Activated CD4-positive, alpha-beta T cell treated with anti-CD3 and anti-CD28 coated beads, Interleukin-2, amount 10 ng/mL, durations not matched to agents 7 days and 5 days (primary cell): ENCODE results near the gene SORCS2. TPM values are rescaled to one million over a fixed set of nuclear protein-coding genes. Genes with fewer than 3 reads are reported as not detected.

Experiments
- CTCF ChIA-PET: fragments of 350-600 bp; sonication (Branson Sonifier 250); formaldehyde crosslinking; loops from one replicate; lab custom pipeline; 2021; ENCODE audit warnings: antibody characterized with exemption; lab: Charles Lee
- POLR2A ChIA-PET: fragments of 350-600 bp; sonication (Branson Sonifier 250); formaldehyde crosslinking; loops from one replicate; lab custom pipeline; 2021; ENCODE audit warnings: antibody characterized with exemption; lab: Charles Lee
- DNase-seq: peaks from one replicate; pipeline ENCODE4 v3.0.0-alpha.2; 2020
- H3K27ac Mint-ChIP-seq: one replicate; pipeline ENCODE4 v1.8.0; 2021; ENCODE audit warnings: mild to moderate bottlenecking, moderate library complexity, mixed read lengths
- H3K27me3 Mint-ChIP-seq: one replicate; pipeline ENCODE4 v1.8.0; 2021; ENCODE audit warnings: mixed read lengths
- H3K36me3 Mint-ChIP-seq: one replicate; pipeline ENCODE4 v1.8.0; 2021; ENCODE audit warnings: low read depth, mixed read lengths
- H3K4me1 Mint-ChIP-seq: one replicate; pipeline ENCODE4 v1.8.0; 2021; ENCODE audit warnings: mixed read lengths
- H3K4me3 Mint-ChIP-seq: one replicate; pipeline ENCODE4 v1.8.0; 2021; ENCODE audit warnings: mild to moderate bottlenecking, moderate library complexity, mixed read lengths
- H3K9me3 Mint-ChIP-seq: one replicate; pipeline ENCODE4 v1.8.0; 2021; ENCODE audit warnings: mixed read lengths
- total RNA-seq, 2 experiments: library from RNA; stranded (reverse); gene quantifications; one replicate each; pipeline ENCODE4 v1.2.3, GENCODE V29; 2021

Gene SORCS2
- total RNA-seq, 2 experiments from 2014 or later: not detected

GRCh38 chr4:7228734-7229133 is 36.4 kb downstream of the SORCS2 start:
- Mint-ChIP-seq H3K27ac (no peak overlapping the region), H3K4me3 (no peak overlapping the region), H3K27me3 (no peaks in the 10 kb centered on the region), H3K9me3 (no peaks in the 10 kb centered on the region), H3K36me3 (no peaks in the 10 kb centered on the region), H3K4me1 (no peaks in the 10 kb centered on the region)
- CTCF ChIA-PET: interaction anchor here (0.6 kb wide), 1 partner anchor 223 kb away, joined by 3 read pairs; no protein-coding TSS in a partner anchor
- POLR2A ChIA-PET: no interaction called here
- no peak for DNase-seq

GRCh38 chr4:7232061-7232650 is 39.8 kb downstream of the SORCS2 start:
- CTCF ChIA-PET: interaction anchor here (0.7 kb wide), 1 partner anchor 1685 kb away, joined by 3 read pairs; no protein-coding TSS in a partner anchor
- H3K4me3 Mint-ChIP-seq: no peak overlapping the region
- no peak for DNase-seq
- H3K4me1 Mint-ChIP-seq: no peaks in the 10 kb centered on the region
- H3K36me3 Mint-ChIP-seq: no peaks in the 10 kb centered on the region
- POLR2A ChIA-PET: no interaction called here
- no peaks in the 10 kb centered on the region for H3K9me3 Mint-ChIP-seq
- H3K27ac Mint-ChIP-seq: no peak overlapping the region
- H3K27me3 Mint-ChIP-seq: no peaks in the 10 kb centered on the region

- H3K9me3 Mint-ChIP-seq: peaks cover 3% of the 10 kb centered on the region
- H3K36me3 Mint-ChIP-seq: no peaks in the 10 kb centered on the region
- H3K27me3 Mint-ChIP-seq: no peaks in the 10 kb centered on the region
- CTCF ChIA-PET: no interaction called here
- H3K4me1 Mint-ChIP-seq: no peaks in the 10 kb centered on the region
- POLR2A ChIA-PET: no interaction called here
- no peak overlapping the region for H3K27ac Mint-ChIP-seq
- no peak for DNase-seq
- no peak overlapping the region for H3K4me3 Mint-ChIP-seq
Measured at GRCh38 chr4:7233006-7233580, 40.8 kb downstream of the SORCS2 start.

- CTCF ChIA-PET: no interaction called here
- H3K27ac Mint-ChIP-seq: no peak overlapping the region
- no peak for DNase-seq
- no peaks in the 10 kb centered on the region for H3K27me3 Mint-ChIP-seq
- peaks cover 3% of the 10 kb centered on the region for H3K9me3 Mint-ChIP-seq
- H3K4me1 Mint-ChIP-seq: no peaks in the 10 kb centered on the region
- no peak overlapping the region for H3K4me3 Mint-ChIP-seq
- POLR2A ChIA-PET: no interaction called here
- no peaks in the 10 kb centered on the region for H3K36me3 Mint-ChIP-seq
Measured at GRCh38 chr4:7233601-7234000, 41.3 kb downstream of the SORCS2 start.

GRCh38 chr4:7234355-7235029 is 42.2 kb downstream of the SORCS2 start:
- Mint-ChIP-seq H3K27me3 (no peaks in the 10 kb centered on the region), H3K4me1 (no peaks in the 10 kb centered on the region), H3K36me3 (no peaks in the 10 kb centered on the region), H3K27ac (no peak overlapping the region), H3K9me3 (peaks cover 3% of the 10 kb centered on the region), H3K4me3 (no peak overlapping the region)
- DNase-seq: no peak
- ChIA-PET POLR2A (no interaction called here), CTCF (no interaction called here)

GRCh38 chr4:7235030-7235380 is 42.7 kb downstream of the SORCS2 start:
- Mint-ChIP-seq H3K36me3 (no peaks in the 10 kb centered on the region), H3K27me3 (no peaks in the 10 kb centered on the region), H3K9me3 (peaks cover 3% of the 10 kb centered on the region), H3K27ac (no peak overlapping the region), H3K4me1 (no peaks in the 10 kb centered on the region), H3K4me3 (no peak overlapping the region)
- no peak for DNase-seq
- POLR2A ChIA-PET: no interaction called here
- CTCF ChIA-PET: no interaction called here

GRCh38 chr4:7236847-7237246 is 44.5 kb downstream of the SORCS2 start:
- ChIA-PET POLR2A (no interaction called here), CTCF (no interaction called here)
- H3K36me3 Mint-ChIP-seq: no peaks in the 10 kb centered on the region
- no peaks in the 10 kb centered on the region for H3K4me1 Mint-ChIP-seq
- H3K27me3 Mint-ChIP-seq: no peaks in the 10 kb centered on the region
- no peak for DNase-seq
- no peak overlapping the region for H3K4me3 Mint-ChIP-seq
- H3K27ac Mint-ChIP-seq: no peak overlapping the region
- H3K9me3 Mint-ChIP-seq: peaks cover 3% of the 10 kb centered on the region

GRCh38 chr4:7237873-7238272 is 45.5 kb downstream of the SORCS2 start:
- ChIA-PET POLR2A (no interaction called here), CTCF (no interaction called here)
- peaks cover 3% of the 10 kb centered on the region for H3K9me3 Mint-ChIP-seq
- H3K4me3 Mint-ChIP-seq: no peak overlapping the region
- H3K27me3 Mint-ChIP-seq: no peaks in the 10 kb centered on the region
- H3K27ac Mint-ChIP-seq: no peak overlapping the region
- no peak for DNase-seq
- no peaks in the 10 kb centered on the region for H3K36me3 Mint-ChIP-seq
- no peaks in the 10 kb centered on the region for H3K4me1 Mint-ChIP-seq

- ChIA-PET CTCF (no interaction called here), POLR2A (no interaction called here)
- H3K36me3 Mint-ChIP-seq: no peaks in the 10 kb centered on the region
- DNase-seq: no peak
- H3K27ac Mint-ChIP-seq: no peak overlapping the region
- H3K27me3 Mint-ChIP-seq: no peaks in the 10 kb centered on the region
- no peaks in the 10 kb centered on the region for H3K4me1 Mint-ChIP-seq
- H3K9me3 Mint-ChIP-seq: peaks cover 3% of the 10 kb centered on the region
- H3K4me3 Mint-ChIP-seq: no peak overlapping the region
Measured at GRCh38 chr4:7238300-7238960, 46.1 kb downstream of the SORCS2 start.

GRCh38 chr4:7239101-7239820 is 46.9 kb downstream of the SORCS2 start:
- H3K9me3 Mint-ChIP-seq: peaks cover 3% of the 10 kb centered on the region
- DNase-seq: no peak
- POLR2A ChIA-PET: no interaction called here
- H3K36me3 Mint-ChIP-seq: no peaks in the 10 kb centered on the region
- H3K4me3 Mint-ChIP-seq: no peak overlapping the region
- H3K27me3 Mint-ChIP-seq: no peaks in the 10 kb centered on the region
- H3K4me1 Mint-ChIP-seq: no peaks in the 10 kb centered on the region
- CTCF ChIA-PET: interaction anchor here (1.1 kb wide), 1 partner anchor 10 kb away, joined by 3 read pairs; no protein-coding TSS in a partner anchor
- no peak overlapping the region for H3K27ac Mint-ChIP-seq

GRCh38 chr4:7239844-7240243 is 47.5 kb downstream of the SORCS2 start:
- H3K9me3 Mint-ChIP-seq: peaks cover 3% of the 10 kb centered on the region
- no peak for DNase-seq
- ChIA-PET POLR2A (interaction anchor here (0.6 kb wide), 1 partner anchor 31 kb away, joined by 3 read pairs; no protein-coding TSS in a partner anchor), CTCF (interaction anchor here (1.1 kb wide), 1 partner anchor 10 kb away, joined by 3 read pairs; no protein-coding TSS in a partner anchor)
- H3K27ac Mint-ChIP-seq: no peak overlapping the region
- H3K4me3 Mint-ChIP-seq: no peak overlapping the region
- H3K4me1 Mint-ChIP-seq: no peaks in the 10 kb centered on the region
- H3K36me3 Mint-ChIP-seq: no peaks in the 10 kb centered on the region
- no peaks in the 10 kb centered on the region for H3K27me3 Mint-ChIP-seq

- peaks cover 3% of the 10 kb centered on the region for H3K9me3 Mint-ChIP-seq
Measured at GRCh38 chr4:7240306-7240705, 48.0 kb downstream of the SORCS2 start.

More at GRCh38 chr4:7240306-7240705, 48.0 kb downstream of the SORCS2 start:
- POLR2A ChIA-PET: interaction anchor here (0.6 kb wide), 1 partner anchor 31 kb away, joined by 3 read pairs; no protein-coding TSS in a partner anchor
- no peaks in the 10 kb centered on the region for H3K4me1 Mint-ChIP-seq
- CTCF ChIA-PET: interaction anchor here (1.1 kb wide), 1 partner anchor 9 kb away, joined by 3 read pairs; no protein-coding TSS in a partner anchor
- H3K27ac Mint-ChIP-seq: no peak overlapping the region
- H3K36me3 Mint-ChIP-seq: no peaks in the 10 kb centered on the region
- DNase-seq: no peak
- no peaks in the 10 kb centered on the region for H3K27me3 Mint-ChIP-seq
- no peak overlapping the region for H3K4me3 Mint-ChIP-seq
